H9 (cell line): ENCODE measurements around the gene DALRD3. TPM values are rescaled to one million over a fixed set of nuclear protein-coding genes. Genes with fewer than 3 reads are reported as not detected.

Source experiments
- DNase-seq: peaks from one replicate; pipeline ENCODE4 v3.0.0-alpha.2; 2017
- H2AFZ ChIP-seq: one replicate; pipeline ENCODE4 v1.6.1; 2013; ENCODE audit warnings: mild to moderate bottlenecking, low read length, control low read depth, moderate library complexity
- H2AK5ac ChIP-seq: 2 replicates; pipeline ENCODE4 v1.6.1; 2013; ENCODE audit warnings: low read length, control low read depth, mixed read lengths; ENCODE audit not compliant: insufficient read length
- H2BK120ac ChIP-seq: one replicate; pipeline ENCODE4 v1.6.1; 2013; ENCODE audit warnings: low read depth, mild to moderate bottlenecking, low read length, control low read depth, inconsistent platforms; ENCODE audit not compliant: poor library complexity, severe bottlenecking
- H2BK12ac ChIP-seq: 2 replicates; pipeline ENCODE4 v1.6.1; 2013; ENCODE audit warnings: low read length, control low read depth, mixed read lengths, low read depth; ENCODE audit not compliant: insufficient read length
- H2BK15ac ChIP-seq: 2 replicates; pipeline ENCODE4 v1.6.1; 2013; ENCODE audit warnings: low read depth, low read length, control low read depth
- H2BK20ac ChIP-seq: one replicate; pipeline ENCODE4 v1.6.1; 2013; ENCODE audit warnings: low read depth, mild to moderate bottlenecking, low read length, control low read depth, inconsistent platforms; ENCODE audit not compliant: poor library complexity, severe bottlenecking
- H2BK5ac ChIP-seq: 2 replicates; pipeline ENCODE4 v1.6.1; 2013; ENCODE audit warnings: low read length, control low read depth, mixed read lengths; ENCODE audit not compliant: insufficient read length
- H3K14ac ChIP-seq: 2 replicates; pipeline ENCODE4 v1.6.1; 2013; ENCODE audit warnings: low read length, control low read depth; ENCODE audit not compliant: insufficient read depth
- H3K18ac ChIP-seq: 2 replicates; pipeline ENCODE4 v1.6.1; 2013; ENCODE audit warnings: low read depth, mild to moderate bottlenecking, mixed read lengths, low read length, control low read depth; ENCODE audit not compliant: insufficient read length
- H3K23ac ChIP-seq: 2 replicates; pipeline ENCODE4 v1.6.1; 2013; ENCODE audit warnings: low read length, control low read depth, mixed read lengths, low read depth; ENCODE audit not compliant: insufficient read length
- H3K23me2 ChIP-seq: 2 replicates; pipeline ENCODE4 v1.6.1; 2013; ENCODE audit warnings: low read depth, mild to moderate bottlenecking, mixed read lengths, low read length, control low read depth; ENCODE audit not compliant: insufficient read length, poor library complexity, severe bottlenecking
- H3K27ac ChIP-seq: 2 replicates; pipeline ENCODE4 v1.5.1; 2013; ENCODE audit warnings: low read length, control low read depth, mixed read lengths, low read depth; ENCODE audit not compliant: insufficient read length
- H3K27me3 ChIP-seq: 2 replicates; pipeline ENCODE4 v1.6.1; 2013; ENCODE audit warnings: low read length, control low read depth, inconsistent platforms; ENCODE audit not compliant: insufficient read depth
- H3K4ac ChIP-seq: 2 replicates; pipeline ENCODE4 v1.6.1; 2013; ENCODE audit warnings: low read depth, mild to moderate bottlenecking, control low read depth, inconsistent platforms, low read length, moderate library complexity
- H3K4me1 ChIP-seq: 2 replicates; pipeline ENCODE4 v1.6.1; 2013; ENCODE audit warnings: low read length, control low read depth, inconsistent platforms; ENCODE audit not compliant: insufficient read depth
- H3K4me2 ChIP-seq: 2 replicates; pipeline ENCODE4 v1.6.1; 2013; ENCODE audit warnings: low read length, control low read depth, mixed read lengths; ENCODE audit not compliant: insufficient read length, insufficient read depth
- H3K56ac ChIP-seq: 2 replicates; pipeline ENCODE4 v1.6.1; 2013; ENCODE audit warnings: low read depth, mild to moderate bottlenecking, mixed read lengths, low read length, control low read depth; ENCODE audit not compliant: insufficient read length
- H3K79me1 ChIP-seq: 2 replicates; pipeline ENCODE4 v1.6.1; 2013; ENCODE audit warnings: low read depth, mild to moderate bottlenecking, moderate library complexity, low read length, control low read depth, inconsistent platforms; ENCODE audit not compliant: insufficient read depth, poor library complexity, severe bottlenecking
- H3K79me2 ChIP-seq: 2 replicates; pipeline ENCODE4 v1.6.1; 2013; ENCODE audit warnings: low read length, control low read depth, inconsistent platforms; ENCODE audit not compliant: insufficient read depth
- H3K9ac ChIP-seq: 2 replicates; pipeline ENCODE4 v1.6.1; 2013; ENCODE audit warnings: low read length, control low read depth, mixed read lengths; ENCODE audit not compliant: insufficient read length; ENCODE audit errors: extremely low read depth
- H3K9me3 ChIP-seq: one replicate; pipeline ENCODE4 v1.6.1; 2013; ENCODE audit warnings: low read depth, low read length, inconsistent platforms; ENCODE audit not compliant: control insufficient read depth
- H3T11ph ChIP-seq: one replicate; pipeline ENCODE4 v1.6.1; 2013; ENCODE audit warnings: mild to moderate bottlenecking, low read length, control low read depth, inconsistent platforms
- H4K20me1 ChIP-seq: one replicate; pipeline ENCODE4 v1.6.1; 2013; ENCODE audit not compliant: control insufficient read depth, insufficient read length, insufficient read depth
- H4K5ac ChIP-seq: 2 replicates; pipeline ENCODE4 v1.6.1; 2013; ENCODE audit warnings: low read depth, mild to moderate bottlenecking, mixed read lengths, low read length, control low read depth; ENCODE audit not compliant: insufficient read length
- H4K8ac ChIP-seq: replicated peaks from 2 replicates; pipeline ENCODE4 v1.6.1; 2013; ENCODE audit warnings: low read length, control low read depth, mixed read lengths, low read depth; ENCODE audit not compliant: insufficient read length
- H4K91ac ChIP-seq: 2 replicates; pipeline ENCODE4 v1.6.1; 2013; ENCODE audit warnings: low read depth, mild to moderate bottlenecking, moderate library complexity, mixed read lengths, low read length, control low read depth; ENCODE audit not compliant: insufficient read length
- H3K27ac Mint-ChIP-seq, 3 experiments: 2 replicates in 2 of 3; 3 replicates in 1 of 3; pipeline ENCODE4 v1.8.0; 2020 to 2021; ENCODE audit warnings: mixed read lengths in 3 of 3, mild to moderate bottlenecking in 1 of 3, moderate library complexity in 1 of 3
- H3K27me3 Mint-ChIP-seq: 2 replicates; pipeline ENCODE4 v1.8.0; 2021; ENCODE audit warnings: low read depth, mild to moderate bottlenecking, moderate library complexity, mixed read lengths
- H3K36me3 Mint-ChIP-seq, 3 experiments: 2 replicates in 2 of 3; 3 replicates in 1 of 3; pipeline ENCODE4 v1.8.0; 2020 to 2021; ENCODE audit warnings: low read depth in 3 of 3, mixed read lengths in 3 of 3; ENCODE audit not compliant: insufficient read depth in 1 of 3
- H3K4me1 Mint-ChIP-seq, 2 experiments: 2 replicates each; pipeline ENCODE4 v1.8.0; 2020; ENCODE audit warnings: mixed read lengths in 2 of 2
- H3K4me3 Mint-ChIP-seq, 2 experiments: 2 replicates in 1 of 2; 3 replicates in 1 of 2; pipeline ENCODE4 v1.8.0; 2020 to 2021; ENCODE audit warnings: mild to moderate bottlenecking in 2 of 2, mixed read lengths in 2 of 2, moderate library complexity in 1 of 2
- H3K9me3 Mint-ChIP-seq, 2 experiments: 2 replicates in 1 of 2; 3 replicates in 1 of 2; pipeline ENCODE4 v1.8.0; 2020; ENCODE audit warnings: mild to moderate bottlenecking in 2 of 2, mixed read lengths in 2 of 2, moderate library complexity in 1 of 2
- CTCF ChIP-seq: fragments of 200-600 bp; sonication (generic); conservative IDR thresholded peaks from 3 replicates; pipeline ENCODE4 v1.8.0; 2021; ENCODE audit warnings: antibody characterized with exemption, mild to moderate bottlenecking
- whole genome bisulfite sequencing: extraction: QIAGEN DNeasy Blood & Tissue Kit; methylation state at CpG from one replicate; pipeline ENCODE4 v1.1.7; 2013; ENCODE audit warnings: missing lambda C conversion rate, low lambda C conversion rate, mixed read lengths; ENCODE audit not compliant: insufficient read length; ENCODE audit errors: extremely low coverage; 5-methylcytosine and 5-hydroxymethylcytosine counted together
- total RNA-seq: library from RNA; stranded (reverse); gene quantifications from 2 replicates; pipeline ENCODE4 v1.2.1, GENCODE V29; 2021

The DALRD3 gene
- total RNA-seq, 1 experiment from 2014 or later = 32.3 TPM

DNA sequence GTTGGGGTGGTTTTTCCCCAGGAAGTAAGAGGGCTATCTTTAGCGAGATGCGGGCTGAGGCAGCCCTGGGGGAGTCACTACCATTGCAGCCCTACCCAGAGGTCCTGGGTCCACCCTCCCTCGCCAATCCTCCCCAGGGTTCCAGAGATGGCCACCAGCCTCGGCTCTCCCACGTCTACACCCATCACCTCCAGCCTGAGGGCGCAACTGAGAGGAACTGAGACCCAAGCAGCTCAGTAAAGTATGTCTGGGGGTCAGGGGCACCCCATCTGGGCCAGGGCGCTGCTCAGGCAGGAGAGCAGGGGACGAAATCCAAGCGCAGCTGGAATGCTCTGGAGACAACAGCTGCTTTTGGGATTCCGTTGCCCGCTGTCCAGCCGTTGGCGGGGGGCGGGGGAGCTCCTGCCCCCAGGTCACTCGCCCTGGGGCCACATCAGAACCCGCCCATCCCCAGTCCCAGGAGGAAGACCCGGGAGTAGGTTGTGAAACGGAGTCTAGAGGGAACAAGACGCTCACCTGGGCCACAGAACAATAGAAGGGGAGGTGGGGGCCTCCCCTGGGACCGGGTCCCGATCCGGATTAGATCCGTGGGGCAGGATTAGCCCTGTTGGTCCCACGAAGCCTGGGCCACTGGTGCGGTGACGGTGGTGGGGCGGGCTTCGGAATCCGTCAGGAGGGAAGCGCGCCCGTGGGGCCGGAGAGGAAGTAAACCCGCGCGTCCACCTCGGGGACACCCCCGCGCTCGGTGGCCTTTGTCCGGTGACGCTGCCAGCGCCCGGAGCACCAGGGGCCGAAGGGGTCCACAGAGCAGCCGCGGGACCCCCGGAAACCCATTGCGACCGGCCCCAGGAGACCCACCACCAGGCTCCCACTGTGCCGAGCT is 2.2 kb upstream of the DALRD3 start:
- peak overlapping the region; percentile 88 for H3K14ac ChIP-seq
- H4K8ac ChIP-seq = no peak overlapping the region
- H3K36me3 Mint-ChIP-seq = peaks cover 30 to 46% (median 41%) of the 10 kb centered on the region in 3 experiments
- H2BK120ac ChIP-seq = no peak overlapping the region
- no peaks in the 10 kb centered on the region for H3K79me1 ChIP-seq
- H3K56ac ChIP-seq = no peak overlapping the region
- H3K27ac Mint-ChIP-seq = peak overlapping the region; percentile 87 to 93 (median 91); a peak in 6 of 7 replicates
- no peak for DNase-seq
- H3K4me1 ChIP-seq = no peaks in the 10 kb centered on the region
- H3K4me3 Mint-ChIP-seq = peak overlapping the region; percentile 91 to 95
- peak overlapping the region; percentile 87 for H3K4me2 ChIP-seq
- peaks cover 2% of the 10 kb centered on the region for H4K20me1 ChIP-seq
- no peak overlapping the region for H2BK12ac ChIP-seq
- no peaks in the 10 kb centered on the region for H3K79me2 ChIP-seq
- no peak overlapping the region; the same call in 1 of the 2 replicates for H2BK15ac ChIP-seq
- peak overlapping the region; percentile 34 for H4K91ac ChIP-seq
- no CpG with 5 or more reads among the region's 51 CpGs for WGBS
- no peaks in the 10 kb centered on the region for H3K9me3 Mint-ChIP-seq
- H4K5ac ChIP-seq = peak overlapping the region; percentile 53
- H2AK5ac ChIP-seq = no peak overlapping the region
- H3T11ph ChIP-seq = no peak overlapping the region
- H2AFZ ChIP-seq = no peak overlapping the region
- peaks cover 23 to 24% of the 10 kb centered on the region in 2 experiments for H3K4me1 Mint-ChIP-seq
- peak overlapping the region; percentile 85 for H3K9ac ChIP-seq
- H3K18ac ChIP-seq = peak overlapping the region; percentile 92
- H3K23ac ChIP-seq = no peak overlapping the region
- H3K4ac ChIP-seq = peak overlapping the region; percentile 55
- no peaks in the 10 kb centered on the region for H3K27me3 ChIP-seq
- H2BK5ac ChIP-seq = no peak overlapping the region
- no peaks in the 10 kb centered on the region for H3K9me3 ChIP-seq
- no peak overlapping the region for H2BK20ac ChIP-seq
- peaks cover 22% of the 10 kb centered on the region for H3K23me2 ChIP-seq
- no peak for TF ChIP-seq CTCF
- no peak overlapping the region for H3K27ac ChIP-seq
- H3K27me3 Mint-ChIP-seq = no peaks in the 10 kb centered on the region
